GM12878 (cell line): Measurements from ENCODE around the gene HRH2. TPM values are rescaled to one million over a fixed set of nuclear protein-coding genes. Genes with fewer than 3 reads are reported as not detected.

Source experiments
- ATAC-seq: fragments of 200-7000 bp; cut with Tn5 transposase; 3 replicates; pipeline ENCODE4 v1.9.1; 2020; ENCODE audit warnings: mild to moderate bottlenecking, moderate library complexity
- BruUV-seq: library from RNA; stranded (reverse); fragments of 400-500 nt; replicated peaks from 2 replicates; lab custom pipeline; 2021; lab: Mats Ljungman, UMichigan
- CTCF ChIA-PET: fragments of 300-600 bp; sonication (Branson Sonifier 250); formaldehyde crosslinking; extraction: SDS; loops from one replicate; lab custom pipeline; 2021; ENCODE audit warnings: inconsistent platforms; lab: Yijun Ruan, JAX
- POLR2A ChIA-PET: fragments of 350-600 bp; formaldehyde crosslinking; extraction: SDS; loops from one replicate; lab custom pipeline; 2021; ENCODE audit warnings: inconsistent platforms; lab: Charles Lee
- RAD21 ChIA-PET: fragments of 300-600 bp; sonication (Branson Sonifier 250); formaldehyde crosslinking; loops from one replicate; lab custom pipeline; 2023; ENCODE audit warnings: antibody characterized with exemption; ENCODE audit not compliant: unreplicated experiment; lab: Charles Lee
- SMC1A ChIA-PET: fragments of 300-600 bp; sonication (Branson Sonifier 250); formaldehyde crosslinking; loops from one replicate; lab custom pipeline; 2023; ENCODE audit not compliant: unreplicated experiment, uncharacterized antibody; lab: Charles Lee
- DNase-seq: peaks from one replicate; pipeline ENCODE4 v3.0.0-alpha.2; 2011; ENCODE audit warnings: low read depth, low spot score
- FAIRE-seq: peaks from 3 replicates; lab custom pipeline; 2011; peaks lifted over from hg19 to GRCh38; lab: Jason Lieb, UNC
- H2AFZ ChIP-seq: 2 replicates; pipeline ENCODE4 v1.6.0; 2011; ENCODE audit warnings: low read depth, low read length, control low read depth; ENCODE audit not compliant: control insufficient read depth
- H3K27ac ChIP-seq: 2 replicates; pipeline ENCODE4 v1.5.1; 2011; ENCODE audit warnings: control low read depth; ENCODE audit not compliant: control insufficient read depth, insufficient read depth
- H3K27me3 ChIP-seq, 2 experiments: replicated peaks in 1 of 2; 2 replicates each; pipeline versions ENCODE4 v1.6.0 to v1.6.1; 2011; ENCODE audit warnings: low read length in 1 of 2; ENCODE audit not compliant: control insufficient read depth in 2 of 2, insufficient read depth in 2 of 2
- H3K36me3 ChIP-seq, 2 experiments: 2 replicates each; pipeline ENCODE4 v1.5.1; 2011; ENCODE audit warnings: low read length in 1 of 2; ENCODE audit not compliant: control insufficient read depth in 2 of 2, insufficient read depth in 2 of 2
- H3K4me1 ChIP-seq: 2 replicates; pipeline ENCODE4 v1.6.1; 2011; ENCODE audit warnings: mild to moderate bottlenecking, low read length, moderate library complexity, mixed read lengths; ENCODE audit not compliant: control insufficient read depth, insufficient read depth
- H3K4me2 ChIP-seq: 2 replicates; pipeline ENCODE4 v1.6.0; 2011; ENCODE audit warnings: control low read depth; ENCODE audit not compliant: control insufficient read depth, insufficient read depth
- H3K4me3 ChIP-seq: fragments of 200-600 bp; sonication (generic); 2 replicates; pipeline ENCODE4 v1.5.1; 2016
- H3K79me2 ChIP-seq: 2 replicates; pipeline ENCODE4 v1.6.0; 2011; ENCODE audit warnings: low read length; ENCODE audit not compliant: control insufficient read depth, insufficient read depth
- H3K9ac ChIP-seq: 2 replicates; pipeline ENCODE4 v1.8.0; 2011; ENCODE audit warnings: low read length, control low read depth, mixed read lengths; ENCODE audit not compliant: control insufficient read depth, insufficient read depth
- H3K9me3 ChIP-seq: replicated peaks from 3 replicates; pipeline ENCODE4 v1.5.1; 2011; ENCODE audit warnings: mild to moderate bottlenecking, low read length; ENCODE audit not compliant: control insufficient read depth, insufficient read depth
- H4K20me1 ChIP-seq: 2 replicates; pipeline ENCODE4 v1.6.0; 2011; ENCODE audit not compliant: control insufficient read depth, insufficient read depth
- ATF7 ChIP-seq: fragments of 450-650 bp; IDR thresholded peaks from 2 replicates; pipeline ENCODE4 v1.6.1; 2016; ENCODE audit warnings: low read depth, mild to moderate bottlenecking
- CEBPB ChIP-seq, 2 experiments: fragments of 150-350 bp in 1 of 2; IDR thresholded peaks; 2 replicates each; pipeline ENCODE4 v1.6.1; 2012 to 2014; ENCODE audit warnings: low read depth in 2 of 2, low read length in 2 of 2, borderline replicate concordance in 1 of 2, inconsistent platforms in 1 of 2
- FOXK2 ChIP-seq: fragments of 450-650 bp; IDR thresholded peaks from 2 replicates; pipeline ENCODE4 v1.6.1; 2017; ENCODE audit warnings: mild to moderate bottlenecking, moderate library complexity
- IRF4 ChIP-seq: IDR thresholded peaks from 2 replicates; pipeline ENCODE4 v1.6.1; 2011; ENCODE audit warnings: low read depth, low read length
- MLLT1 ChIP-seq: fragments of 450-650 bp; IDR thresholded peaks from 2 replicates; pipeline ENCODE4 v1.6.1; 2016; ENCODE audit warnings: mild to moderate bottlenecking
- NKRF ChIP-seq: fragments of 450-650 bp; conservative IDR thresholded peaks from 2 replicates; pipeline ENCODE4 v1.6.1; 2017; ENCODE audit warnings: mild to moderate bottlenecking, moderate library complexity
- POLR2A ChIP-seq: IDR thresholded peaks from 2 replicates; pipeline ENCODE4 v1.6.1; 2011; ENCODE audit warnings: low read depth, mild to moderate bottlenecking, low read length
- POLR2AphosphoS2 ChIP-seq: IDR thresholded peaks from 2 replicates; pipeline ENCODE4 v1.6.1; 2011; ENCODE audit warnings: low read depth, mild to moderate bottlenecking, low read length, improper control_type of control experiment, moderate library complexity
- POU2F2 ChIP-seq: IDR thresholded peaks from 3 replicates; pipeline ENCODE4 v1.6.1; 2011; ENCODE audit warnings: low read depth, mild to moderate bottlenecking, low read length, borderline replicate concordance
- PRDM15 ChIP-seq: fragments of 450-650 bp; formaldehyde crosslinking; IDR thresholded peaks from 2 replicates; pipeline ENCODE4 v1.4.0; 2020; ENCODE audit warnings: mild to moderate bottlenecking, moderate library complexity
- RELA ChIP-seq: fragments of 450-650 bp; IDR thresholded peaks from 2 replicates; pipeline ENCODE4 v1.8.0; 2014; ENCODE audit warnings: borderline replicate concordance; ENCODE audit not compliant: partially characterized antibody
- SIX5 ChIP-seq: IDR thresholded peaks from 2 replicates; pipeline ENCODE4 v1.6.1; 2011; ENCODE audit warnings: mild to moderate bottlenecking, low read depth, low read length, moderate library complexity; ENCODE audit not compliant: severe bottlenecking
- SMARCA5 ChIP-seq: fragments of 450-650 bp; IDR thresholded peaks from 2 replicates; pipeline ENCODE4 v1.6.1; 2017; ENCODE audit warnings: mild to moderate bottlenecking
- SMC3 ChIP-seq: IDR thresholded peaks from 2 replicates; pipeline ENCODE4 v1.6.1; 2011; ENCODE audit warnings: low read length, improper control_type of control experiment, borderline replicate concordance
- USF1 ChIP-seq: IDR thresholded peaks from 2 replicates; pipeline ENCODE4 v1.6.1; 2011; ENCODE audit warnings: borderline replicate concordance, low read depth, mild to moderate bottlenecking, moderate library complexity, mixed read lengths, low read length; ENCODE audit not compliant: insufficient read depth; ENCODE audit errors: extremely low read length
- WGBS: methylation state at CpG from one replicate; pipeline ENCODE4 v1.1.6; 2016; ENCODE audit warnings: low lambda C conversion rate; ENCODE audit not compliant: insufficient replicate concordance, insufficient coverage; ENCODE audit errors: missing lambda C conversion rate; 5-methylcytosine and 5-hydroxymethylcytosine counted together
- in situ Hi-C: fragments of 300-500 bp; cut with MboI; formaldehyde crosslinking; loops from 9 replicates; pipeline ENCODE4 v1.14.3; 2018; ENCODE audit warnings: mixed read lengths
- intact Hi-C: fragments of 100-400 bp; cut with micrococcal nuclease; formaldehyde crosslinking; loops from one replicate; pipeline ENCODE4 v1.14.2; 2022; ENCODE audit not compliant: unreplicated experiment
- polyA plus RNA-seq, 11 experiments: library from polyadenylated mRNA; depleted of rRNA in 4 of 11; unstranded in 6 of 11; stranded (reverse) in 5 of 11; fragments of >200 nt; fragmentation: Nextera tagmentation in 4 of 11; fragmentation: Illumina TruSeq in 1 of 11; extraction: Ambion mirVana in 4 of 11; extraction: Trizol in 1 of 11; gene quantifications; 1 replicate in 1 of 11; 2 replicates in 10 of 11; pipeline versions ENCODE4 v1.2.1 to v1.2.3, GENCODE V29; 2011 to 2016; ENCODE audit warnings: inconsistent platforms in 2 of 11, missing spikeins in 2 of 11, low read depth in 1 of 11
- total RNA-seq, 4 experiments: library from RNA; depleted of rRNA in 3 of 4; stranded (reverse); fragments of >200 nt in 3 of 4; fragmentation: Illumina TruSeq in 1 of 4; extraction: Trizol in 1 of 4; gene quantifications; 2 replicates each; pipeline versions ENCODE4 v1.2.1 to v1.2.3, GENCODE V29; 2013 to 2021

Gene HRH2
- total and polyA plus RNA-seq, 10 of the 15 experiments (the other 5 are each of a cell fraction or from before 2014, with no cell fraction given): 0.01 to 0.05 (median 0.03) TPM; not detected in 7

- TF ChIP-seq POLR2AphosphoS2 (no peak), PRDM15 (CRISPR knock-in tag) (no peak), SMC3 (no peak), SIX5 (no peak)
Observed at GRCh38 chr5:175635854-175636584, 21.9 kb upstream of the HRH2 start (continued).

- no peaks in the 10 kb centered on the region for H4K20me1 ChIP-seq
- CTCF ChIA-PET: no interaction called here
- in situ Hi-C loops: no loop called here
- SMC1A ChIA-PET: no interaction called here
- H2AFZ ChIP-seq: no peak overlapping the region
- H3K9me3 ChIP-seq: no peaks in the 10 kb centered on the region
- no peaks in the 10 kb centered on the region for H3K4me1 ChIP-seq
- no peak overlapping the region for H3K4me3 ChIP-seq
- ATAC-seq (no peak), DNase-seq (no peak), FAIRE-seq (no peak)
- no peaks in the 10 kb centered on the region for H3K79me2 ChIP-seq
- no peaks in the 10 kb centered on the region; a peak in 1 of 4 replicates for H3K27me3 ChIP-seq
- no peak overlapping the region for H3K27ac ChIP-seq
- intact Hi-C loops: no loop called here
- no TSS peak for BruUV-seq
- H3K9ac ChIP-seq: no peak overlapping the region
- RAD21 ChIA-PET: no interaction called here
- H3K36me3 ChIP-seq: no peaks in the 10 kb centered on the region
- no peak overlapping the region for H3K4me2 ChIP-seq
- POLR2A ChIA-PET: no interaction called here
- 16% methylated on average over 5 of the region's 6 CpGs for WGBS
- no peak for TF ChIP-seq RELA
- no peak for TF ChIP-seq SMARCA5
- TF ChIP-seq NKRF: no peak
- TF ChIP-seq CEBPB (IDR thresholded peaks at IDR 0.05; ENCODE audit: borderline replicate concordance in 1 of 2, low read depth in 2 of 2, low read length in 2 of 2): no peak
- no peak for TF ChIP-seq POLR2A
- no peak for TF ChIP-seq FOXK2
- TF ChIP-seq IRF4: no peak
- TF ChIP-seq POU2F2: no peak
- no peak for TF ChIP-seq USF1
- no peak for TF ChIP-seq ATF7
- no peak for TF ChIP-seq MLLT1
Observed at GRCh38 chr5:175638305-175638704, 19.6 kb upstream of the HRH2 start.
